Natural killer cell (primary cell): ENCODE data around the gene CUL5. TPM values are rescaled to one million over a fixed set of nuclear protein-coding genes. Genes with fewer than 3 reads are reported as not detected.
A peak's percentile ranks its signal among the peaks of the same experiment; 100 is the strongest.

Experiments used
- ATAC-seq, 3 donors: fragments of 150-1000 bp in 2 of 3; fragments of 200-7000 bp in 1 of 3; cut with Tn5 transposase; 1 replicate in 1 of 3; 2 replicates in 2 of 3; pipeline ENCODE4 v1.10.0; 2021; ENCODE audit warnings: mild to moderate bottlenecking in 2 of 3, moderate library complexity in 2 of 3
- DNase-seq, 2 donors: peaks; one replicate each; pipeline versions ENCODE4 v3.0.0 to v3.0.0-alpha.2; 2013 to 2021; ENCODE audit warnings: mixed read lengths in 1 of 2
- H3K27ac ChIP-seq: one replicate; pipeline ENCODE4 v1.5.1; 2013; ENCODE audit warnings: mild to moderate bottlenecking, low read length
- H3K27me3 ChIP-seq: one replicate; pipeline ENCODE4 v1.6.1; 2013; ENCODE audit warnings: low read length; ENCODE audit not compliant: control insufficient read depth, insufficient read depth
- H3K36me3 ChIP-seq: one replicate; pipeline ENCODE4 v1.6.1; 2013; ENCODE audit warnings: low read length; ENCODE audit not compliant: control insufficient read depth, insufficient read depth
- H3K4me1 ChIP-seq: one replicate; pipeline ENCODE4 v1.6.1; 2013; ENCODE audit warnings: low read length; ENCODE audit not compliant: control insufficient read depth, insufficient read depth
- H3K4me3 ChIP-seq: one replicate; pipeline ENCODE4 v1.5.1; 2013; ENCODE audit warnings: low read length
- H3K9me3 ChIP-seq: one replicate; pipeline ENCODE4 v1.6.1; 2013; ENCODE audit warnings: low read length; ENCODE audit not compliant: control insufficient read depth, insufficient read depth
- H3K27ac Mint-ChIP-seq, 2 donors: one replicate each; pipeline ENCODE4 v1.8.0; 2022; ENCODE audit warnings: mild to moderate bottlenecking in 2 of 2, mixed read lengths in 2 of 2, moderate library complexity in 1 of 2
- H3K27me3 Mint-ChIP-seq, 2 donors: one replicate each; pipeline ENCODE4 v1.8.0; 2022; ENCODE audit warnings: low read depth in 2 of 2, mixed read lengths in 2 of 2
- H3K36me3 Mint-ChIP-seq: one replicate; pipeline ENCODE4 v1.8.0; 2022; ENCODE audit warnings: mixed read lengths
- H3K4me1 Mint-ChIP-seq, 2 donors: one replicate each; pipeline ENCODE4 v1.8.0; 2022; ENCODE audit warnings: mixed read lengths in 2 of 2
- H3K4me3 Mint-ChIP-seq: one replicate; pipeline ENCODE4 v1.8.0; 2022; ENCODE audit warnings: mild to moderate bottlenecking, moderate library complexity, mixed read lengths
- H3K9me3 Mint-ChIP-seq, 2 donors: one replicate each; pipeline ENCODE4 v1.8.0; 2022; ENCODE audit warnings: mixed read lengths in 2 of 2
- WGBS: methylation state at CpG from one replicate; pipeline ENCODE4 v1.1.7; 2013; ENCODE audit warnings: missing lambda C conversion rate; ENCODE audit not compliant: insufficient coverage; 5-methylcytosine and 5-hydroxymethylcytosine counted together
- intact Hi-C: fragments of 100-400 bp; cut with micrococcal nuclease; formaldehyde crosslinking; loops from one replicate; pipeline ENCODE4 v1.14.2; 2022
- total RNA-seq, 4 donors: library from RNA; stranded (reverse); fragments of 120-200 nt in 1 of 4; gene quantifications; one replicate each; pipeline versions ENCODE4 v1.2.3 to v1.2.4, GENCODE V29; 2013 to 2022
- TF ChIP-seq, protein P1 (sequence below): fragments of 200-600 bp; IDR thresholded peaks from one replicate; pipeline ENCODE4 v1.8.0; 2022; ENCODE audit warnings: antibody characterized with exemption

CUL5 gene
- total RNA-seq, 3 donors from 2014 or later (not counting 1 experiment from before 2014, with no cell fraction given), result 59.1 to 68.3 (median 60.2) TPM

DNA sequence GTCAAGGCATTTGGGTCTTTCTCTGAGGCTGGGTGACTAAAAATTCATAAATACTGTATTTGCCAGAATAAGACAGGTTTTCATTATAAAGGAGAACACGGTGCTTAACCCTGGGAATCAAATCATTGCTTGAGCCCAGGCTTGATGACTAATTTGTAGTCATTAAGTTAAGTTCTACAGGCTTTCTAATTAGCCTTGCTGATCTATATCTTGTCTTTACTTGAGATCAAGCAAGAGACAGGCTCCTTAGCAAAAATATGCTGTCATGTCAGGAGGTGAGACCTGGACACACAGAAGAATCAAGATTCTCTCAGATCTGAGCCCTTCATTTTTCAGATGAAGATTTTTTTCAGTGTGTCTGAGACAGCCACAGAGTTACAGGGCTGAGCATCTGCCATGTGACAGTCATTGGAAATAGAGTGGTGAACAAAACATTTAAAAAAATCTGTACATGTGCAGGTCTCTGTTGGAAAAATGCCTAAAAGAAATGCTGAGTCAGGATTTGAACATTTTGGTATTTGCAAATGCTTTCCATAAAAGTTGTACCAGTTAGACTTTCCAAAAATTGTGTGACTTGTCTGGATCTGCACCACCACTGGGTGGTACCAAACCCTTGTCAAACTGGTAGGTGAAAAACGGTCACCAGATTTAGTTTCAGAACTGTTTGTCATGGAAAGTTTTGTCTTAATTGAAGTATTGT is 127.3 kb downstream of the CUL5 start:
- DNase-seq (peak in 1 of 2 donors; percentile 48), ATAC-seq (no peak)
- Mint-ChIP-seq H3K27me3 (no peaks in the 10 kb centered on the region), H3K36me3 (no peaks in the 10 kb centered on the region), H3K9me3 (no peaks in the 10 kb centered on the region), H3K4me1 (no peaks in the 10 kb centered on the region), H3K4me3 (no peak overlapping the region), H3K27ac (peak overlapping the region in 1 of 2 donors; percentile 34)
- Histone ChIP-seq H3K36me3 (peaks cover 25% of the 10 kb centered on the region), H3K27me3 (no peaks in the 10 kb centered on the region), H3K4me3 (no peak overlapping the region), H3K27ac (no peak overlapping the region), H3K4me1 (no peaks in the 10 kb centered on the region), H3K9me3 (no peaks in the 10 kb centered on the region)
- TF ChIP-seq, protein P1, sequence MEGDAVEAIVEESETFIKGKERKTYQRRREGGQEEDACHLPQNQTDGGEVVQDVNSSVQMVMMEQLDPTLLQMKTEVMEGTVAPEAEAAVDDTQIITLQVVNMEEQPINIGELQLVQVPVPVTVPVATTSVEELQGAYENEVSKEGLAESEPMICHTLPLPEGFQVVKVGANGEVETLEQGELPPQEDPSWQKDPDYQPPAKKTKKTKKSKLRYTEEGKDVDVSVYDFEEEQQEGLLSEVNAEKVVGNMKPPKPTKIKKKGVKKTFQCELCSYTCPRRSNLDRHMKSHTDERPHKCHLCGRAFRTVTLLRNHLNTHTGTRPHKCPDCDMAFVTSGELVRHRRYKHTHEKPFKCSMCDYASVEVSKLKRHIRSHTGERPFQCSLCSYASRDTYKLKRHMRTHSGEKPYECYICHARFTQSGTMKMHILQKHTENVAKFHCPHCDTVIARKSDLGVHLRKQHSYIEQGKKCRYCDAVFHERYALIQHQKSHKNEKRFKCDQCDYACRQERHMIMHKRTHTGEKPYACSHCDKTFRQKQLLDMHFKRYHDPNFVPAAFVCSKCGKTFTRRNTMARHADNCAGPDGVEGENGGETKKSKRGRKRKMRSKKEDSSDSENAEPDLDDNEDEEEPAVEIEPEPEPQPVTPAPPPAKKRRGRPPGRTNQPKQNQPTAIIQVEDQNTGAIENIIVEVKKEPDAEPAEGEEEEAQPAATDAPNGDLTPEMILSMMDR, result no peak
- intact Hi-C loops, result no loop called here
- 66% methylated on average over 2 of the region's 2 CpGs for WGBS

DNA sequence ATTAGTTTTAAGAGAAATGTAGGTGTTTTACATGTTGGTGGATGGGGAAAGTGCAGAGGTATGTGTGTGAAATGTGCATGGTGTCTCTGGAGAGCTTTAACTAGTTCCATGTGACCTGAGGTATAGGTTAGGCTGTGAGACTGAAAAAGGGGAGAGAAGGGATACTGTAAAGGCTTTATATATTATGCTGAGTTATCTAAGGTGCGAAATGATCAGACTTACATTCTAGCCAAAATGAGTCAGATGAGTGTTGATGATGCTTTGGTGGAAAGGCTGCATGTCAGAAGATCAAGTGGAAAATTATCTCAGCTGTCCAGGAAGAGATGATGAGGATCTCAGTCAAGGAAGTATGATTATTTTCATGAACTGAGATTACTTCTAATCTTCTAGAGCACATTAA is 128.5 kb downstream of the CUL5 start:
- H3K9me3 ChIP-seq, result no peaks in the 10 kb centered on the region
- peaks cover 37% of the 10 kb centered on the region for H3K36me3 ChIP-seq
- WGBS, result 100% methylated on average over 1 of the region's 1 CpG
- H3K36me3 Mint-ChIP-seq, result no peaks in the 10 kb centered on the region
- ATAC-seq, result no peak
- H3K4me1 Mint-ChIP-seq, result no peaks in the 10 kb centered on the region
- H3K9me3 Mint-ChIP-seq, result no peaks in the 10 kb centered on the region
- no peaks in the 10 kb centered on the region for H3K27me3 Mint-ChIP-seq
- DNase-seq, result no peak
- H3K27ac Mint-ChIP-seq, result peak overlapping the region; percentile 4 to 37
- no peak overlapping the region for H3K4me3 ChIP-seq
- TF ChIP-seq, protein P1, result no peak
- no peaks in the 10 kb centered on the region for H3K4me1 ChIP-seq
- no peak overlapping the region for H3K4me3 Mint-ChIP-seq
- intact Hi-C loops, result no loop called here
- no peak overlapping the region for H3K27ac ChIP-seq
- no peaks in the 10 kb centered on the region for H3K27me3 ChIP-seq

DNA sequence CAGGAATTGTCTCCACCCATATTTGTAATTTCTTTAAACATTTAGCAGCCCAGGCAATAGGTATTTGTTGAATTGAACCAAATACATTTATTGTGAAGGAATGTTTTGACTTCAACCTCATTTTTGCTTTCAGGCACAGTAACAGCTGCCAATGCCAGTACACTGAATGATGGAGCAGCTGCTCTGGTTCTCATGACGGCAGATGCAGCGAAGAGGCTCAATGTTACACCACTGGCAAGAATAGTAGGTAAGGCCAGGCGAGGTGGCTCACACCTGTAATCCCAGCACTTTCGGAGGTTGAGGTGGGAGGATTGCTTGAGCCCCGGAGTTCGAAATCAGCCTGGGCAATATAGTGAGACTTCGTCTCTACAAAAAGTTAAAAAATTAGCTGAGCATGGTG is 133.6 kb downstream of the CUL5 start:
- intact Hi-C loops, result no loop called here
- 98% methylated on average over 7 of the region's 7 CpGs for WGBS
- ATAC-seq (no peak), DNase-seq (no peak)
- H3K36me3 Mint-ChIP-seq, result peaks cover 17% of the 10 kb centered on the region
- H3K9me3 Mint-ChIP-seq, result no peaks in the 10 kb centered on the region
- Histone ChIP-seq H3K4me1 (no peaks in the 10 kb centered on the region), H3K27me3 (no peaks in the 10 kb centered on the region), H3K4me3 (no peak overlapping the region), H3K36me3 (peaks cover 54% of the 10 kb centered on the region), H3K9me3 (no peaks in the 10 kb centered on the region), H3K27ac (no peak overlapping the region)
- no peak overlapping the region for H3K27ac Mint-ChIP-seq
- no peaks in the 10 kb centered on the region for H3K27me3 Mint-ChIP-seq
- H3K4me3 Mint-ChIP-seq, result no peak overlapping the region
- TF ChIP-seq, protein P1, result no peak
- no peaks in the 10 kb centered on the region for H3K4me1 Mint-ChIP-seq

DNA sequence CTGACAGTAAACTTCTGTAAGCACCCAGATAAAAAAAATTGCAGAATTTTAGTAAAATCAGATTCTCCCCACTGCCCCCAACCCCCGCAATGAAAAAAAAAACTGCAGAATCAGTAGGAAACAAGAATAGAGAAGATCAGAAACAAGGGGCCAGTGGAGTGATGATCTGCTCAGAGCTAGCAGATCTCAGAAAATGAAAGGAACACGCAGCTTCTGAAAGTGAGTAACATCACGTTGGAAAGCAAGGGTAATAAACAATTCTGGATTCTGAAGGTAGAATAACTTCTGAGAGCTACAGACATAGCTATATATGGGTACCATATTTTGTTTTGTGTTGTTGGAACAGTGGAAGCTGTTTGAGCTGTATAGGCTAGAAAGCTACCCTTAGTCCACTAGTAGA is 135.9 kb downstream of the CUL5 start:
- intact Hi-C loops, result no loop called here
- Histone ChIP-seq H3K4me3 (no peak overlapping the region), H3K9me3 (no peaks in the 10 kb centered on the region), H3K27ac (no peak overlapping the region), H3K27me3 (no peaks in the 10 kb centered on the region), H3K4me1 (no peaks in the 10 kb centered on the region), H3K36me3 (peaks cover 68% of the 10 kb centered on the region)
- TF ChIP-seq, protein P1, result no peak
- no peak for ATAC-seq
- DNase-seq, result no peak
- Mint-ChIP-seq H3K36me3 (peaks cover 37% of the 10 kb centered on the region), H3K9me3 (no peaks in the 10 kb centered on the region), H3K27ac (peak overlapping the region; percentile 1 to 73), H3K4me1 (no peaks in the 10 kb centered on the region), H3K27me3 (no peaks in the 10 kb centered on the region), H3K4me3 (no peak overlapping the region)
- 90% methylated on average over 3 of the region's 3 CpGs for WGBS
